GM23338 (cell line): ENCODE results near the gene PFKFB2.

ENCODE experiments used
- CREB1 ChIP-seq: fragments of 250-450 bp; sonication (Bioruptor Pico); IDR thresholded peaks from 2 replicates; pipeline ENCODE4 v1.5.0; 2020; ENCODE audit warnings: low read depth, mild to moderate bottlenecking, moderate library complexity
- EZH2 ChIP-seq: fragments of 200-600 bp; sonication (generic); IDR thresholded peaks from one replicate; pipeline ENCODE4 v1.8.0; 2017; ENCODE audit warnings: antibody characterized with exemption, mild to moderate bottlenecking, low read depth; ENCODE audit not compliant: unreplicated experiment
- EZH2phosphoT487 ChIP-seq: fragments of 200-600 bp; sonication (generic); IDR thresholded peaks from one replicate; pipeline ENCODE4 v1.8.1; 2018; ENCODE audit warnings: antibody characterized with exemption; ENCODE audit not compliant: unreplicated experiment
- JUNB ChIP-seq: IDR thresholded peaks from one replicate; pipeline ENCODE4 v1.6.1; 2016; ENCODE audit warnings: antibody characterized with exemption; ENCODE audit not compliant: unreplicated experiment
- NANOG ChIP-seq: IDR thresholded peaks from 2 replicates; pipeline ENCODE4 v1.6.1; 2016; ENCODE audit warnings: antibody characterized with exemption, borderline replicate concordance
- POLR2AphosphoS5 ChIP-seq: IDR thresholded peaks from 2 replicates; pipeline ENCODE4 v1.6.1; 2016; ENCODE audit warnings: antibody characterized with exemption, low read depth
- STAT1 ChIP-seq: IDR thresholded peaks from one replicate; pipeline ENCODE4 v1.6.1; 2016; ENCODE audit warnings: antibody characterized with exemption; ENCODE audit not compliant: unreplicated experiment
- ZNF331 ChIP-seq: fragments of 250-450 bp; sonication (Bioruptor Pico); IDR thresholded peaks from 2 replicates; pipeline ENCODE4 v1.5.0; 2020; ENCODE audit warnings: low read depth, mild to moderate bottlenecking, moderate library complexity
- TF ChIP-seq, protein P1 (sequence below), 2 experiments: fragments of 200-600 bp in 1 of 2; sonication (generic) in 1 of 2; conservative IDR thresholded peaks; 2 replicates each; pipeline versions ENCODE4 v1.5.1 to v1.6.1; 2016 to 2017; ENCODE audit warnings: antibody characterized with exemption in 2 of 2, low read depth in 2 of 2, mild to moderate bottlenecking in 2 of 2, moderate library complexity in 1 of 2
- TF ChIP-seq, protein P2 (sequence below): IDR thresholded peaks from 2 replicates; pipeline ENCODE4 v1.6.1; 2016; ENCODE audit warnings: antibody characterized with exemption
- TF ChIP-seq, protein P3 (sequence below): IDR thresholded peaks from one replicate; pipeline ENCODE4 v1.6.1; 2018; ENCODE audit warnings: antibody characterized with exemption; ENCODE audit not compliant: unreplicated experiment

DNA sequence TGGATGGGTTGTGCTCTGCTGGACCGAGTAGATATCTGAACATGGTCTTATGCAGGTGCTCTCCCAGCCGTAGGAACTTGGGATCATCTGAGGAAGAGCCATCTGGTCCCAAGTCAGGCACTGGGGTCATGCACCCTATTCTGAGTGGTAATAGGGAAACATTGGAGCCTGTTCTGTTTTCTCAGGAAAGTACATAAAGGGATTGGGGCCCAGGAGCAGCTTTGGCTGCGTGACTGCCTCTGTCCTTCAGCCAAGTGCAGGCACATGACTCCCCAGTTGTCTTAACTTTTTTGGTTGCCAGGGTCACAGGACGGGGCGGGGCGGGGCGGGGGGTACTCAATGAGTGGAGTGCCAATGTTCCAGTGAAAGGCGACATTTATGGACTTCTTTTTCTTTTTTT lies 11.5 kb downstream of the PFKFB2 start:
- TF ChIP-seq, protein P1, sequence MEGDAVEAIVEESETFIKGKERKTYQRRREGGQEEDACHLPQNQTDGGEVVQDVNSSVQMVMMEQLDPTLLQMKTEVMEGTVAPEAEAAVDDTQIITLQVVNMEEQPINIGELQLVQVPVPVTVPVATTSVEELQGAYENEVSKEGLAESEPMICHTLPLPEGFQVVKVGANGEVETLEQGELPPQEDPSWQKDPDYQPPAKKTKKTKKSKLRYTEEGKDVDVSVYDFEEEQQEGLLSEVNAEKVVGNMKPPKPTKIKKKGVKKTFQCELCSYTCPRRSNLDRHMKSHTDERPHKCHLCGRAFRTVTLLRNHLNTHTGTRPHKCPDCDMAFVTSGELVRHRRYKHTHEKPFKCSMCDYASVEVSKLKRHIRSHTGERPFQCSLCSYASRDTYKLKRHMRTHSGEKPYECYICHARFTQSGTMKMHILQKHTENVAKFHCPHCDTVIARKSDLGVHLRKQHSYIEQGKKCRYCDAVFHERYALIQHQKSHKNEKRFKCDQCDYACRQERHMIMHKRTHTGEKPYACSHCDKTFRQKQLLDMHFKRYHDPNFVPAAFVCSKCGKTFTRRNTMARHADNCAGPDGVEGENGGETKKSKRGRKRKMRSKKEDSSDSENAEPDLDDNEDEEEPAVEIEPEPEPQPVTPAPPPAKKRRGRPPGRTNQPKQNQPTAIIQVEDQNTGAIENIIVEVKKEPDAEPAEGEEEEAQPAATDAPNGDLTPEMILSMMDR (conservative IDR thresholded peaks at IDR 0.05; ENCODE audit: low read depth in 2 of 2) = no peak
- TF ChIP-seq POLR2AphosphoS5 = no peak
- TF ChIP-seq EZH2 = no peak
- TF ChIP-seq NANOG = no peak
- TF ChIP-seq EZH2phosphoT487 = no peak
- TF ChIP-seq CREB1 (CRISPR knock-in tag) = no peak
- TF ChIP-seq, protein P2, sequence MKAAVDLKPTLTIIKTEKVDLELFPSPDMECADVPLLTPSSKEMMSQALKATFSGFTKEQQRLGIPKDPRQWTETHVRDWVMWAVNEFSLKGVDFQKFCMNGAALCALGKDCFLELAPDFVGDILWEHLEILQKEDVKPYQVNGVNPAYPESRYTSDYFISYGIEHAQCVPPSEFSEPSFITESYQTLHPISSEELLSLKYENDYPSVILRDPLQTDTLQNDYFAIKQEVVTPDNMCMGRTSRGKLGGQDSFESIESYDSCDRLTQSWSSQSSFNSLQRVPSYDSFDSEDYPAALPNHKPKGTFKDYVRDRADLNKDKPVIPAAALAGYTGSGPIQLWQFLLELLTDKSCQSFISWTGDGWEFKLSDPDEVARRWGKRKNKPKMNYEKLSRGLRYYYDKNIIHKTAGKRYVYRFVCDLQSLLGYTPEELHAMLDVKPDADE = no peak
- TF ChIP-seq STAT1 = no peak
- TF ChIP-seq, protein P3, sequence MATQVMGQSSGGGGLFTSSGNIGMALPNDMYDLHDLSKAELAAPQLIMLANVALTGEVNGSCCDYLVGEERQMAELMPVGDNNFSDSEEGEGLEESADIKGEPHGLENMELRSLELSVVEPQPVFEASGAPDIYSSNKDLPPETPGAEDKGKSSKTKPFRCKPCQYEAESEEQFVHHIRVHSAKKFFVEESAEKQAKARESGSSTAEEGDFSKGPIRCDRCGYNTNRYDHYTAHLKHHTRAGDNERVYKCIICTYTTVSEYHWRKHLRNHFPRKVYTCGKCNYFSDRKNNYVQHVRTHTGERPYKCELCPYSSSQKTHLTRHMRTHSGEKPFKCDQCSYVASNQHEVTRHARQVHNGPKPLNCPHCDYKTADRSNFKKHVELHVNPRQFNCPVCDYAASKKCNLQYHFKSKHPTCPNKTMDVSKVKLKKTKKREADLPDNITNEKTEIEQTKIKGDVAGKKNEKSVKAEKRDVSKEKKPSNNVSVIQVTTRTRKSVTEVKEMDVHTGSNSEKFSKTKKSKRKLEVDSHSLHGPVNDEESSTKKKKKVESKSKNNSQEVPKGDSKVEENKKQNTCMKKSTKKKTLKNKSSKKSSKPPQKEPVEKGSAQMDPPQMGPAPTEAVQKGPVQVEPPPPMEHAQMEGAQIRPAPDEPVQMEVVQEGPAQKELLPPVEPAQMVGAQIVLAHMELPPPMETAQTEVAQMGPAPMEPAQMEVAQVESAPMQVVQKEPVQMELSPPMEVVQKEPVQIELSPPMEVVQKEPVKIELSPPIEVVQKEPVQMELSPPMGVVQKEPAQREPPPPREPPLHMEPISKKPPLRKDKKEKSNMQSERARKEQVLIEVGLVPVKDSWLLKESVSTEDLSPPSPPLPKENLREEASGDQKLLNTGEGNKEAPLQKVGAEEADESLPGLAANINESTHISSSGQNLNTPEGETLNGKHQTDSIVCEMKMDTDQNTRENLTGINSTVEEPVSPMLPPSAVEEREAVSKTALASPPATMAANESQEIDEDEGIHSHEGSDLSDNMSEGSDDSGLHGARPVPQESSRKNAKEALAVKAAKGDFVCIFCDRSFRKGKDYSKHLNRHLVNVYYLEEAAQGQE = no peak
- no peak for TF ChIP-seq ZNF331 (CRISPR knock-in tag)
- TF ChIP-seq JUNB = no peak
